Lung (tissue), 12 donors: ENCODE data around the gene PRKCD. TPM values are rescaled to one million over a fixed set of nuclear protein-coding genes. Genes with fewer than 3 reads are reported as not detected.

Experiments used
- ATAC-seq: fragments of 200-7000 bp; cut with Tn5 transposase; one replicate; pipeline ENCODE4 v1.9.1; 2020; ENCODE audit warnings: moderate number of reproducible peaks; ENCODE audit not compliant: insufficient read depth, low FRiP score
- DNase-seq, 3 donors: peaks; one replicate each; pipeline ENCODE4 v3.0.0-alpha.2; 2013 to 2017
- H3K27ac ChIP-seq, 2 donors: one replicate each; pipeline ENCODE4 v1.5.1; 2013; ENCODE audit warnings: mild to moderate bottlenecking in 2 of 2, moderate library complexity in 2 of 2, control low read depth in 1 of 2, inconsistent platforms in 1 of 2, low read depth in 1 of 2, low read length in 1 of 2
- H3K27me3 ChIP-seq, 3 donors: one replicate each; pipeline ENCODE4 v1.5.1; 2013; ENCODE audit warnings: low read length in 2 of 3; ENCODE audit not compliant: control insufficient read depth in 3 of 3, insufficient read depth in 3 of 3
- H3K36me3 ChIP-seq, 4 donors: one replicate each; pipeline ENCODE4 v1.5.1; 2013; ENCODE audit warnings: low read length in 4 of 4, mild to moderate bottlenecking in 1 of 4, moderate library complexity in 1 of 4; ENCODE audit not compliant: control insufficient read depth in 4 of 4, insufficient read depth in 4 of 4
- H3K4me1 ChIP-seq, 5 donors: one replicate each; pipeline ENCODE4 v1.5.1; 2013; ENCODE audit warnings: low read length in 5 of 5, mild to moderate bottlenecking in 2 of 5, moderate library complexity in 1 of 5; ENCODE audit not compliant: control insufficient read depth in 5 of 5, insufficient read depth in 5 of 5
- H3K4me3 ChIP-seq: one replicate; pipeline ENCODE4 v1.5.1; 2013; ENCODE audit warnings: mild to moderate bottlenecking, control low read depth, moderate library complexity
- H3K9ac ChIP-seq, 2 donors: one replicate each; pipeline ENCODE4 v1.5.1; 2013; ENCODE audit warnings: low read length in 2 of 2, control low read depth in 1 of 2; ENCODE audit not compliant: insufficient read depth in 1 of 2
- H3K9me3 ChIP-seq, 4 donors: one replicate each; pipeline ENCODE4 v1.5.1; 2013; ENCODE audit warnings: low read length in 3 of 4, mild to moderate bottlenecking in 1 of 4, moderate library complexity in 1 of 4; ENCODE audit not compliant: control insufficient read depth in 4 of 4, insufficient read depth in 3 of 4
- CTCF ChIP-seq: IDR thresholded peaks from 2 replicates; pipeline ENCODE4 v1.5.1; 2012; ENCODE audit warnings: mild to moderate bottlenecking; ENCODE audit errors: control extremely low read depth, extremely low read depth
- WGBS, 2 donors: extraction: QIAGEN DNeasy Blood & Tissue Kit; methylation state at CpG; one replicate each; pipeline ENCODE4 v1.1.7; 2013; 5-methylcytosine and 5-hydroxymethylcytosine counted together
- polyA plus RNA-seq, 2 donors: library from polyadenylated mRNA; stranded (reverse); fragments of 200-250 nt; gene quantifications; one replicate each; pipeline ENCODE4 v1.2.1, GENCODE V29; 2013
- total RNA-seq, 2 donors: library from RNA; depleted of rRNA in 1 of 2; stranded (reverse); fragments of >200 nt in 1 of 2; gene quantifications; one replicate each; pipeline ENCODE4 v1.2.1, GENCODE V29; 2014 to 2021
- donor health status: control.
- donor health status: control.
- donor health status: Bipolar disorder and iron deficiency.
- donor health status: healthy.
- donor health status: DM: yes; HTN: yes; CAD: no.

Gene PRKCD
- total and polyA plus RNA-seq, 4 donors, result 34.9 to 85.2 (median 65.9) TPM

GRCh38 chr3:53178246-53178645 is 17.2 kb downstream of the PRKCD start:
- TF ChIP-seq CTCF, result no peak
- peaks cover 0 to 2% (median 0%) of the 10 kb centered on the region in 5 donors for H3K4me1 ChIP-seq
- ATAC-seq, result no peak
- no peak overlapping the region for H3K4me3 ChIP-seq
- H3K27me3 ChIP-seq, result no peaks in the 10 kb centered on the region
- no peaks in the 10 kb centered on the region for H3K9me3 ChIP-seq
- no peak for DNase-seq
- WGBS, 2 donors, result 93 to 97% methylated on average over 15 of the region's 15 CpGs
- peaks cover 0 to 65% (median 14%) of the 10 kb centered on the region in 4 donors for H3K36me3 ChIP-seq
- H3K9ac ChIP-seq, result no peak overlapping the region
- H3K27ac ChIP-seq, result no peak overlapping the region

DNA sequence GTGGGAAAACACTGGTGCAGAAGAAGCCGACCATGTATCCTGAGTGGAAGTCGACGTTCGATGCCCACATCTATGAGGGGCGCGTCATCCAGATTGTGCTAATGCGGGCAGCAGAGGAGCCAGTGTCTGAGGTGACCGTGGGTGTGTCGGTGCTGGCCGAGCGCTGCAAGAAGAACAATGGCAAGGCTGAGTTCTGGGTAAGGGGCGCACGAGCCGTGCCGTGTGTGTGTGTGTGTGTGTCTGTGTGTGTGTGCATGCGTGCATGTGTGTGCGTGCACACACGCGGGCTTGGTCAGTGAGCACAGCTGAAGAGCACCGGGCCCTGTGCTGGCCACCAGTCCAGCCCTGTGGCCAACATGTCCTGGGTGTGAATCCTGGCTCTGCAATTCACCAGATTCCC is 18.6 kb downstream of the PRKCD start:
- Histone ChIP-seq H3K4me1 (peaks cover 0 to 4% (median 0%) of the 10 kb centered on the region in 5 donors), H3K9ac (no peak overlapping the region), H3K4me3 (no peak overlapping the region), H3K27me3 (no peaks in the 10 kb centered on the region), H3K9me3 (no peaks in the 10 kb centered on the region), H3K36me3 (peaks cover 0 to 63% (median 12%) of the 10 kb centered on the region in 4 donors), H3K27ac (no peak overlapping the region)
- no peak for TF ChIP-seq CTCF
- WGBS, 2 donors, result 93 to 95% methylated on average over 20 of the region's 20 CpGs
- DNase-seq (no peak), ATAC-seq (no peak)

DNA sequence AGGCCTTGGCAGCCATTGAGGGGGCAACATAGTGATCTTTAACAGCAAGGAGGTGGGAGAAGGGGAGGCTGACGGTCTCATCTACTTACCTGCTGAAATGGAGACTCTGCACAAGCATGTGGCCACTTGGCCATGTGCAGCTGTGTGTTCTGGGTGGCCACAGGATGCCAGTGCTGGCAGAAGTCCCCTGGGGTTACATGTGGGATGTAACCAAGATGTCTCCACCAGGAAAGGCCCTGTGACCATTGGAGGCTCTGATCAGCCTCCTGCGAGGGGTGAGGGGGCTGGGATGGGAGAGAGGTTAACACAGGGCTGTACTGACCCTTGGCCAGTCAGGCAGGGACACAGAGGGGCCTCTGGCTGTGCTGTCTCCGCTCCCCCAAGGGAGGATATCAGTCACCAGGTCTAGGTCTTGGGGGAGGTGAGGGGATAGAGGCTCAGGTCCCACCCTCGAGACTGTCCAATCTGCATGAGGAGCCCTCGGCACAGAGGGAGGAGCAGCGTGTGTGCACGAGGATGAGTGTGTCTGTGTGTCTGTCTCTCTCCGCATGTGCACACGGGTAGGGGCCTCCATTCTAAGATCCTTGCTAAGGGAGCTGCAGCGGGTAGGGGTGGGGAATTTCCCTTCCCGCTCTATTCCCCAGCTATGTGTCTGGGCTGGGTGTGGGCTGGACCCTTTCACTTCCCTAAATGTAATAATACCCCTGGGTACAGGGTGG is 19.5 kb downstream of the PRKCD start:
- 67 to 74% methylated on average over 11 of the region's 11 CpGs for WGBS, 2 donors
- Histone ChIP-seq H3K9me3 (no peaks in the 10 kb centered on the region), H3K4me3 (no peak overlapping the region), H3K27me3 (no peaks in the 10 kb centered on the region), H3K9ac (no peak overlapping the region), H3K36me3 (peaks cover 0 to 66% (median 12%) of the 10 kb centered on the region in 4 donors), H3K4me1 (peaks cover 0 to 4% (median 0%) of the 10 kb centered on the region in 5 donors), H3K27ac (peak overlapping the region in 1 of 2 donors; percentile 0)
- ATAC-seq, result no peak
- no peak for DNase-seq
- TF ChIP-seq CTCF, result no peak
